Right lobe of liver (tissue), 6 donors: ENCODE data around the gene CTPS1. TPM values are rescaled to one million over a fixed set of nuclear protein-coding genes. Genes with fewer than 3 reads are reported as not detected.
A peak's percentile ranks its signal among the peaks of the same experiment; 100 is the strongest.

Experiments
- ATAC-seq, 4 donors: fragments of 200-7000 bp; cut with Tn5 transposase; one replicate each; pipeline ENCODE4 v1.9.1; 2020; ENCODE audit warnings: mild to moderate bottlenecking in 4 of 4, moderate library complexity in 4 of 4
- DNase-seq, 3 donors: peaks; one replicate each; pipeline ENCODE4 v3.0.0-alpha.2; 2020
- H3K27ac ChIP-seq, 3 donors: fragments of 200-600 bp; one replicate each; pipeline ENCODE4 v1.8.0; 2022
- H3K27me3 ChIP-seq, 2 donors: fragments of 200-600 bp; one replicate each; pipeline ENCODE4 v1.8.0; 2022
- H3K36me3 ChIP-seq, 4 donors: fragments of 200-600 bp; sonication (generic) in 1 of 4; one replicate each; pipeline versions ENCODE4 v1.5.1 to v1.8.0; 2017 to 2022; ENCODE audit warnings: control low read depth in 1 of 4
- H3K4me1 ChIP-seq, 4 donors: fragments of 200-600 bp; sonication (generic) in 1 of 4; one replicate each; pipeline versions ENCODE4 v1.5.1 to v1.8.0; 2017 to 2022; ENCODE audit warnings: control low read depth in 1 of 4
- H3K4me3 ChIP-seq, 3 donors: fragments of 200-600 bp; one replicate each; pipeline ENCODE4 v1.8.0; 2022
- H3K9me3 ChIP-seq, 4 donors: fragments of 200-600 bp; sonication (generic) in 1 of 4; one replicate each; pipeline versions ENCODE4 v1.5.1 to v1.8.0; 2017 to 2022; ENCODE audit warnings: control low read depth in 1 of 4
- CTCF ChIP-seq, 4 donors: fragments of 200-600 bp in 3 of 4; fragments of 450-650 bp in 1 of 4; IDR thresholded peaks; one replicate each; pipeline versions ENCODE4 v1.5.1 to v1.8.0; 2016 to 2022; ENCODE audit warnings: antibody characterized with exemption in 4 of 4, mild to moderate bottlenecking in 2 of 4
- POLR2A ChIP-seq: fragments of 450-650 bp; IDR thresholded peaks from one replicate; pipeline ENCODE4 v1.6.1; 2017; ENCODE audit warnings: antibody characterized with exemption, mild to moderate bottlenecking
- WGBS: methylation state at CpG from one replicate; pipeline ENCODE4 v1.1.6; 2018; ENCODE audit warnings: low coverage, low lambda C conversion rate; ENCODE audit not compliant: insufficient coverage; ENCODE audit errors: missing lambda C conversion rate; 5-methylcytosine and 5-hydroxymethylcytosine counted together
- intact Hi-C, 2 donors: fragments of 100-400 bp; cut with DNase I; formaldehyde crosslinking; loops; one replicate each; pipeline versions ENCODE4 v1.11.2 to v1.14.1; 2022
- total RNA-seq, 6 experiments: library from RNA; depleted of rRNA in 2 of 6; stranded (reverse); fragments of >200 nt in 2 of 6; fragmentation: NEBNext Ultra II Directional in 3 of 6; extraction: Animal tissue kit (Norgen Biotek cat#: 25700) in 3 of 6; gene quantifications; one replicate each; pipeline versions ENCODE4 v1.1.0 to v1.2.4, GENCODE V29; 2016 to 2023
- donor health status: DM: no; HTN: yes; CAD: no.
- donor health status: DM: no; HTN: no; CAD: no.
- donor health status: DM: no; HTN: no; CAD: no.
- donor health status: DM: no; HTN: yes; CAD: no.
- donor health status: DM: no; HTN: yes; CAD: no.

Gene CTPS1
- total RNA-seq, 6 experiments from 2014 or later = 13.1 to 48.0 (median 42.2) TPM

- H3K36me3 ChIP-seq = peaks cover 0 to 13% (median 0%) of the 10 kb centered on the region in 4 donors
- no peak for TF ChIP-seq POLR2A
- no peak for TF ChIP-seq CTCF (IDR thresholded peaks at IDR 0.05)
- peaks cover 0 to 56% (median 11%) of the 10 kb centered on the region in 4 donors for H3K4me1 ChIP-seq
- H3K9me3 ChIP-seq = no peaks in the 10 kb centered on the region
- ATAC-seq = no peak
- no peak overlapping the region for H3K4me3 ChIP-seq
- DNase-seq = no peak
- H3K27me3 ChIP-seq = no peaks in the 10 kb centered on the region
- WGBS = 47% methylated on average over 3 of the region's 3 CpGs
- H3K27ac ChIP-seq = peak overlapping the region; percentile 8 to 92 (median 85)
- intact Hi-C loops = no loop called here
Measured at GRCh38 chr1:40985875-40986274, 6.4 kb downstream of the CTPS1 start.

- peaks cover 0 to 17% (median 2%) of the 10 kb centered on the region in 4 donors for H3K36me3 ChIP-seq
- WGBS = 66% methylated on average over 10 of the region's 10 CpGs
Measured at GRCh38 chr1:40986328-40986783, 6.9 kb downstream of the CTPS1 start.

GRCh38 chr1:40986956-40987355 is 7.5 kb downstream of the CTPS1 start:
- no peaks in the 10 kb centered on the region for H3K27me3 ChIP-seq
- H3K9me3 ChIP-seq = no peaks in the 10 kb centered on the region
- peak overlapping the region; percentile 40 to 92 (median 85) for H3K27ac ChIP-seq
- H3K4me3 ChIP-seq = peak overlapping the region in 1 of 3 donors; percentile 16
- peaks cover 0 to 23% (median 5%) of the 10 kb centered on the region in 4 donors for H3K36me3 ChIP-seq
- peak in 2 of 3 donors; percentile 54 to 64 for DNase-seq
- TF ChIP-seq POLR2A = no peak
- TF ChIP-seq CTCF (IDR thresholded peaks at IDR 0.05) = no peak
- H3K4me1 ChIP-seq = peaks cover 0 to 56% (median 11%) of the 10 kb centered on the region in 4 donors
- intact Hi-C loops = no loop called here
- WGBS = 33% methylated on average over 1 of the region's 3 CpGs
- ATAC-seq = peak; percentile 22 to 42 (median 34)

More at GRCh38 chr1:40986328-40986783, 6.9 kb downstream of the CTPS1 start:
- Histone ChIP-seq H3K4me3 (peak overlapping the region in 1 of 3 donors; percentile 16), H3K27ac (peak overlapping the region; percentile 40 to 92 (median 85)), H3K27me3 (no peaks in the 10 kb centered on the region), H3K4me1 (peaks cover 0 to 56% (median 11%) of the 10 kb centered on the region in 4 donors), H3K9me3 (no peaks in the 10 kb centered on the region)
- ATAC-seq (peak; percentile 39 to 58 (median 46)), DNase-seq (peak in 1 of 3 donors; percentile 51)
- intact Hi-C loops = no loop called here
- peak; percentile 9 for TF ChIP-seq POLR2A
- TF ChIP-seq CTCF (IDR thresholded peaks at IDR 0.05) = no peak

GRCh38 chr1:40987439-40988276 is 8.2 kb downstream of the CTPS1 start:
- Histone ChIP-seq H3K4me1 (peaks cover 0 to 56% (median 11%) of the 10 kb centered on the region in 4 donors), H3K36me3 (peaks cover 0 to 28% (median 7%) of the 10 kb centered on the region in 4 donors), H3K27ac (peak overlapping the region; percentile 35 to 92 (median 85)), H3K9me3 (no peaks in the 10 kb centered on the region), H3K27me3 (no peaks in the 10 kb centered on the region), H3K4me3 (peak overlapping the region in 2 of 3 donors; percentile 17 to 73)
- TF ChIP-seq POLR2A (no peak), CTCF (IDR thresholded peaks at IDR 0.05) (no peak)
- ATAC-seq = peak; percentile 61 to 74 (median 70)
- DNase-seq = peak; percentile 32 to 84 (median 61)
- 30% methylated on average over 8 of the region's 9 CpGs for WGBS
- intact Hi-C loops = no loop called here
